Astrocyte (in vitro differentiated cells and primary cell): ENCODE data around the gene LHX2.

Source experiments
- EZH2 ChIP-seq: IDR thresholded peaks from 2 replicates; pipeline ENCODE4 v1.6.1; 2012; ENCODE audit warnings: mild to moderate bottlenecking, low read length, inconsistent platforms; ENCODE audit not compliant: insufficient read depth
- TF ChIP-seq, protein P1 (sequence below): IDR thresholded peaks from 2 replicates; pipeline ENCODE4 v1.5.1; 2011; ENCODE audit warnings: low read depth, mild to moderate bottlenecking, inconsistent platforms, low read length, moderate library complexity; ENCODE audit not compliant: insufficient read depth

DNA sequence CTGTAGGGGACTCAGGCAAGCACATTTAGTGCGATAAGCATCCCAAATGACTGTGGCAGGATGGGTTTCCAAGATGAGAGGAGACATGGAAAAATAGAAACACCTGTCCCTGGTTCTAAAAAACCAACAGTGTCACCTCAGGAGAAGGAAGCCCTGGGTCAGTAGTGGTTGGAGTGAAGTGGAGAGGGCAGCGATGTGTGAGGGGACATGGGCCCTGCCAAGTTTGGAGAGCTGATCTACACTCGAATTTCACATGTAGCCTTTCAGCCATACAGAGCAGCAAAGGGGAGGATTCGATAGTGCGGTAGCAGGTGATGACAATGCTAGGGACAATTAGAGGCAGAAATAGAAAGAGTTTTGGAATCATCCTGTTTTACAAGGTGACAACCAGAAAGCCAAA lies 32.6 kb upstream of the LHX2 start:
- TF ChIP-seq EZH2, result no peak
- TF ChIP-seq, protein P1, sequence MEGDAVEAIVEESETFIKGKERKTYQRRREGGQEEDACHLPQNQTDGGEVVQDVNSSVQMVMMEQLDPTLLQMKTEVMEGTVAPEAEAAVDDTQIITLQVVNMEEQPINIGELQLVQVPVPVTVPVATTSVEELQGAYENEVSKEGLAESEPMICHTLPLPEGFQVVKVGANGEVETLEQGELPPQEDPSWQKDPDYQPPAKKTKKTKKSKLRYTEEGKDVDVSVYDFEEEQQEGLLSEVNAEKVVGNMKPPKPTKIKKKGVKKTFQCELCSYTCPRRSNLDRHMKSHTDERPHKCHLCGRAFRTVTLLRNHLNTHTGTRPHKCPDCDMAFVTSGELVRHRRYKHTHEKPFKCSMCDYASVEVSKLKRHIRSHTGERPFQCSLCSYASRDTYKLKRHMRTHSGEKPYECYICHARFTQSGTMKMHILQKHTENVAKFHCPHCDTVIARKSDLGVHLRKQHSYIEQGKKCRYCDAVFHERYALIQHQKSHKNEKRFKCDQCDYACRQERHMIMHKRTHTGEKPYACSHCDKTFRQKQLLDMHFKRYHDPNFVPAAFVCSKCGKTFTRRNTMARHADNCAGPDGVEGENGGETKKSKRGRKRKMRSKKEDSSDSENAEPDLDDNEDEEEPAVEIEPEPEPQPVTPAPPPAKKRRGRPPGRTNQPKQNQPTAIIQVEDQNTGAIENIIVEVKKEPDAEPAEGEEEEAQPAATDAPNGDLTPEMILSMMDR, result no peak
